ENCODE data around the gene NFIB. TPM values are rescaled to one million over a fixed set of nuclear protein-coding genes. Genes with fewer than 3 reads are reported as not detected.

The NFIB gene
- total RNA-seq, 2 donors from 2014 or later, result 5.3 to 14.1 TPM

GRCh38 chr9:14192556-14192955, 121.4 kb downstream of the NFIB start:
- H3K27me3 ChIP-seq (ENCODE audit: control insufficient read depth, insufficient read depth, low read length, poor library complexity, severe bottlenecking), result no peaks in the 10 kb centered on the region
- 100% methylated on average over 1 of the region's 1 CpG; no CpG with 5 or more reads in 1 of the 2 experiments for WGBS, 2 experiments (ENCODE audit: insufficient coverage in 1 of 2, insufficient read length in 1 of 2)
- H3K9me3 Mint-ChIP-seq, result no peaks in the 10 kb centered on the region
- no peaks in the 10 kb centered on the region for H3K36me3 Mint-ChIP-seq (ENCODE audit: low read depth)
- no peaks in the 10 kb centered on the region for H3K36me3 ChIP-seq (ENCODE audit: control insufficient read depth, insufficient read depth, low read length)
- no peak overlapping the region for H3K9ac ChIP-seq (ENCODE audit: extremely low read depth, low read length, poor library complexity, severe bottlenecking)
- H3K4me1 Mint-ChIP-seq, result peaks cover 17% of the 10 kb centered on the region
- no peak overlapping the region for H3K27ac Mint-ChIP-seq
- no peaks in the 10 kb centered on the region for H3K27me3 Mint-ChIP-seq (ENCODE audit: insufficient read depth)
- no peak for TF ChIP-seq CTCF (conservative IDR thresholded peaks at IDR 0.05)
- no peaks in the 10 kb centered on the region for H3K9me3 ChIP-seq (ENCODE audit: control insufficient read depth, low read length)
- peaks cover 9% of the 10 kb centered on the region for H3K4me1 ChIP-seq (ENCODE audit: control insufficient read depth, insufficient read depth, low read length)
- H3K4me3 ChIP-seq (ENCODE audit: low read length), result no peak overlapping the region
- no peak for DNase-seq
- H3K4me3 Mint-ChIP-seq, result no peak overlapping the region
- H3K27ac ChIP-seq (ENCODE audit: low read depth, low read length), result no peak overlapping the region

GRCh38 chr9:14191512-14191911, 122.4 kb downstream of the NFIB start:
- Histone ChIP-seq H3K9me3 (ENCODE audit: control insufficient read depth, low read length) (no peaks in the 10 kb centered on the region), H3K9ac (ENCODE audit: extremely low read depth, low read length, poor library complexity, severe bottlenecking) (no peak overlapping the region), H3K4me3 (ENCODE audit: low read length) (no peak overlapping the region), H3K36me3 (ENCODE audit: control insufficient read depth, insufficient read depth, low read length) (no peaks in the 10 kb centered on the region), H3K27ac (ENCODE audit: low read depth, low read length) (no peak overlapping the region), H3K27me3 (ENCODE audit: control insufficient read depth, insufficient read depth, low read length, poor library complexity, severe bottlenecking) (no peaks in the 10 kb centered on the region), H3K4me1 (ENCODE audit: control insufficient read depth, insufficient read depth, low read length) (peaks cover 12% of the 10 kb centered on the region)
- no peak for DNase-seq
- TF ChIP-seq CTCF (conservative IDR thresholded peaks at IDR 0.05), result no peak
- H3K4me1 Mint-ChIP-seq, result peaks cover 28% of the 10 kb centered on the region
- no peak overlapping the region for H3K27ac Mint-ChIP-seq
- H3K36me3 Mint-ChIP-seq (ENCODE audit: low read depth), result no peaks in the 10 kb centered on the region
- WGBS, 2 experiments (ENCODE audit: insufficient coverage in 1 of 2, insufficient read length in 1 of 2), result 92 to 98% methylated on average over 1 of the region's 1 CpG
- H3K4me3 Mint-ChIP-seq, result no peak overlapping the region
- no peaks in the 10 kb centered on the region for H3K9me3 Mint-ChIP-seq
- no peaks in the 10 kb centered on the region for H3K27me3 Mint-ChIP-seq (ENCODE audit: insufficient read depth)

GRCh38 chr9:14190240-14190639, 123.7 kb downstream of the NFIB start:
- H3K4me3 ChIP-seq (ENCODE audit: low read length), result no peak overlapping the region
- no CpG with 5 or more reads among the region's 1 CpG for WGBS, 2 experiments (ENCODE audit: insufficient coverage in 1 of 2, insufficient read length in 1 of 2)
- no peaks in the 10 kb centered on the region for H3K9me3 Mint-ChIP-seq
- H3K36me3 Mint-ChIP-seq (ENCODE audit: low read depth), result no peaks in the 10 kb centered on the region
- H3K4me1 ChIP-seq (ENCODE audit: control insufficient read depth, insufficient read depth, low read length), result peaks cover 7% of the 10 kb centered on the region
- no peaks in the 10 kb centered on the region for H3K27me3 ChIP-seq (ENCODE audit: control insufficient read depth, insufficient read depth, low read length, poor library complexity, severe bottlenecking)
- DNase-seq, result no peak
- no peak overlapping the region for H3K4me3 Mint-ChIP-seq
- no peaks in the 10 kb centered on the region for H3K36me3 ChIP-seq (ENCODE audit: control insufficient read depth, insufficient read depth, low read length)
- peaks cover 33% of the 10 kb centered on the region for H3K4me1 Mint-ChIP-seq
- H3K27me3 Mint-ChIP-seq (ENCODE audit: insufficient read depth), result no peaks in the 10 kb centered on the region
- TF ChIP-seq CTCF (conservative IDR thresholded peaks at IDR 0.05), result no peak
- H3K9me3 ChIP-seq (ENCODE audit: control insufficient read depth, low read length), result no peaks in the 10 kb centered on the region
- no peak overlapping the region for H3K27ac ChIP-seq (ENCODE audit: low read depth, low read length)
- H3K27ac Mint-ChIP-seq, result no peak overlapping the region
- H3K9ac ChIP-seq (ENCODE audit: extremely low read depth, low read length, poor library complexity, severe bottlenecking), result no peak overlapping the region

All from endodermal cell (in vitro differentiated cells).